Upper lobe of left lung (tissue), 4 donors: ENCODE measurements around the gene KPNA2.

Source experiments
- CTCF ChIP-seq, 6 experiments: fragments of 450-650 bp in 4 of 6; fragments of 200-600 bp in 2 of 6; sonication (generic) in 2 of 6; IDR thresholded peaks; one replicate each; pipeline ENCODE4 v1.5.1; 2016 to 2019; ENCODE audit warnings: antibody characterized with exemption in 6 of 6
- EP300 ChIP-seq, 4 donors: sonication (generic); formaldehyde crosslinking; IDR thresholded peaks; one replicate each; pipeline ENCODE4 v1.5.1; 2017; ENCODE audit warnings: antibody characterized with exemption in 4 of 4, control low read depth in 2 of 4
- POLR2AphosphoS5 ChIP-seq, 2 donors: sonication (generic); formaldehyde crosslinking; IDR thresholded peaks; one replicate each; pipeline ENCODE4 v1.5.1; 2017; ENCODE audit warnings: antibody characterized with exemption in 2 of 2

DNA sequence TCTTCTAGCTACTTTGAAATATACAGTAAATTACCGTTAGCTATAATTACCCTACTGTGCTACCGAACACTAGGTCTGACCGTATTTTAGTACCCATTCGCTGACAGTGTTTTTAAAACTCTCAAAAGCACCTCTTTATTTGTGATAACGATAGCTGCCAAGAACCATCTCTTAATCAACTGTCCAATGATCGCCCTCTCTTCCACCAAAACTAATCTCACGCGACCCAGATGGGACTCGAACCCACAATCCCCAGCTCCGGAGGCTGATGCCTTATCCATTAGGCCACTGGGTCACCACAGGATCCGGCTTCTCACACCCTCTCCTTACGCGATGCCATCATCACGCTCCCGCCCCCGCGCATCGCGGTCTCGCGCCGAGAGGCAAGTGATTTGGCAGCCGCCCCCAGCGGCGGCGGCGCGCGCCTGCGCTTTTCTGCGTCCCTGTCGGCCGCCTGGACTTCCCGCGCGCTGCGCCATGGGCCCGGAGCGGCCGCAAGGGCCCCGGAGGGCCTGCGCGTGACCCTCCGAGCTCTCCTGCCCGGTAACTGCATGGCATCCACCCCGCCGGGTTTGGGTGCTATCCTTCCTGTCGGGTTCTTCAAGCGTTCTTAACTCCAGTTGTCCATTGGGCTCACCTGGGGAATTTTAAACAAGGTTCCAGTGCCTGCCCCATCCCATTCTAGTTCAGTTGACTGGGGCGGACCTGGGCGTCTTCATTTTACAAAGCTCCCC, 15.7 kb upstream of the KPNA2 start:
- TF ChIP-seq CTCF (IDR thresholded peaks at IDR 0.05) (peak; percentile 39 to 92 (median 81)), EP300 (IDR thresholded peaks at IDR 0.05) (no peak), POLR2AphosphoS5 (IDR thresholded peaks at IDR 0.05) (peak; percentile 76 to 79)
